IMR-90 (cell line): ENCODE results near the gene WDR11. TPM values are rescaled to one million over a fixed set of nuclear protein-coding genes. Genes with fewer than 3 reads are reported as not detected.

Experiments
- ATAC-seq: fragments of 200-7000 bp; cut with Tn5 transposase; 2 replicates; pipeline ENCODE4 v1.9.1; 2020; ENCODE audit warnings: low read depth, mild to moderate bottlenecking, moderate library complexity
- BruUV-seq: library from RNA; stranded (reverse); fragments of 400-500 nt; replicated peaks from 2 replicates; lab custom pipeline; 2021; lab: Mats Ljungman, UMichigan
- CTCF ChIA-PET: fragments of 300-600 bp; formaldehyde crosslinking; extraction: SDS; loops from one replicate; lab custom pipeline; 2021; ENCODE audit warnings: antibody characterized with exemption; lab: Yijun Ruan, JAX
- POLR2A ChIA-PET: fragments of 300-600 bp; sonication (Branson Sonifier 250); formaldehyde crosslinking; loops from one replicate; lab custom pipeline; 2022; ENCODE audit warnings: antibody characterized with exemption; ENCODE audit not compliant: unreplicated experiment; lab: Charles Lee
- DNase-seq: peaks from one replicate; pipeline ENCODE4 v3.0.0; 2013
- H2AFZ ChIP-seq: replicated peaks from 2 replicates; pipeline ENCODE3; 2013; ENCODE audit warnings: low read length, mild to moderate bottlenecking; ENCODE audit not compliant: poor library complexity
- H2AK5ac ChIP-seq: 2 replicates; pipeline ENCODE4 v1.6.1; 2013; ENCODE audit warnings: low read depth, low read length, inconsistent platforms
- H2AK9ac ChIP-seq: replicated peaks from 2 replicates; pipeline ENCODE3; 2013; ENCODE audit warnings: mild to moderate bottlenecking, low read depth, low read length, moderate library complexity; ENCODE audit not compliant: poor library complexity
- H2BK120ac ChIP-seq: 2 replicates; pipeline ENCODE4 v1.6.1; 2013; ENCODE audit warnings: low read depth, low read length, inconsistent platforms
- H2BK15ac ChIP-seq: 3 replicates; pipeline ENCODE4 v1.6.1; 2013; ENCODE audit warnings: low read depth, low read length, inconsistent platforms
- H2BK20ac ChIP-seq: 2 replicates; pipeline ENCODE4 v1.6.1; 2013; ENCODE audit warnings: low read depth, mild to moderate bottlenecking, inconsistent platforms, low read length, moderate library complexity
- H2BK5ac ChIP-seq: 2 replicates; pipeline ENCODE4 v1.6.1; 2013; ENCODE audit warnings: mild to moderate bottlenecking, low read depth, low read length, inconsistent platforms; ENCODE audit not compliant: poor library complexity, severe bottlenecking
- H3K14ac ChIP-seq: replicated peaks from 2 replicates; pipeline ENCODE4 v1.6.1; 2013; ENCODE audit warnings: low read depth, low read length, inconsistent platforms
- H3K18ac ChIP-seq: 2 replicates; pipeline ENCODE4 v1.6.1; 2013; ENCODE audit warnings: low read depth, low read length, control low read depth
- H3K23ac ChIP-seq: 2 replicates; pipeline ENCODE4 v1.6.1; 2013; ENCODE audit warnings: low read depth, low read length, inconsistent platforms
- H3K27ac ChIP-seq: 2 replicates; pipeline ENCODE4 v1.5.1; 2013; ENCODE audit warnings: mild to moderate bottlenecking, control low read depth, low read length; ENCODE audit not compliant: insufficient read depth
- H3K27me3 ChIP-seq: 2 replicates; pipeline ENCODE4 v1.6.1; 2013; ENCODE audit warnings: low read length; ENCODE audit not compliant: control insufficient read depth, insufficient read depth
- H3K36me3 ChIP-seq: 2 replicates; pipeline ENCODE4 v1.6.1; 2013; ENCODE audit warnings: low read length, mixed read lengths; ENCODE audit not compliant: control insufficient read depth, insufficient read depth
- H3K4ac ChIP-seq: 2 replicates; pipeline ENCODE4 v1.6.1; 2013; ENCODE audit warnings: low read depth, low read length, inconsistent platforms
- H3K4me1 ChIP-seq: 2 replicates; pipeline ENCODE4 v1.6.1; 2013; ENCODE audit warnings: low read length, mixed read lengths; ENCODE audit not compliant: control insufficient read depth, insufficient read depth
- H3K4me2 ChIP-seq: 2 replicates; pipeline ENCODE4 v1.6.1; 2013; ENCODE audit warnings: low read depth, mild to moderate bottlenecking, control low read depth, low read length, moderate library complexity
- H3K4me3 ChIP-seq: 2 replicates; pipeline ENCODE4 v1.5.1; 2013; ENCODE audit warnings: low read depth, mild to moderate bottlenecking, control low read depth, low read length, moderate library complexity; ENCODE audit not compliant: insufficient read depth
- H3K56ac ChIP-seq: 2 replicates; pipeline ENCODE4 v1.6.1; 2013; ENCODE audit warnings: low read length, inconsistent platforms; ENCODE audit not compliant: insufficient read depth; ENCODE audit errors: extremely low read depth
- H3K79me1 ChIP-seq, 2 experiments: 2 replicates each; pipeline ENCODE4 v1.6.1; 2013; ENCODE audit warnings: low read length in 2 of 2, inconsistent platforms in 1 of 2, low read depth in 1 of 2
- H3K9ac ChIP-seq: 2 replicates; pipeline ENCODE4 v1.6.1; 2013; ENCODE audit warnings: low read depth, low read length, control low read depth
- H3K9me1 ChIP-seq: 2 replicates; pipeline ENCODE4 v1.6.1; 2013; ENCODE audit warnings: low read length, inconsistent platforms; ENCODE audit not compliant: insufficient read depth
- H3K9me3 ChIP-seq: 2 replicates; pipeline ENCODE4 v1.6.1; 2013; ENCODE audit warnings: low read length; ENCODE audit not compliant: control insufficient read depth, insufficient read depth
- H4K20me1 ChIP-seq: 2 replicates; pipeline ENCODE4 v1.6.1; 2013; ENCODE audit warnings: low read length, inconsistent platforms; ENCODE audit not compliant: insufficient read depth
- H4K5ac ChIP-seq: 2 replicates; pipeline ENCODE4 v1.6.1; 2013; ENCODE audit warnings: mild to moderate bottlenecking, low read depth, low read length, control low read depth
- H4K8ac ChIP-seq, 2 experiments: 2 replicates each; pipeline ENCODE4 v1.6.1; 2013; ENCODE audit warnings: low read depth in 2 of 2, low read length in 2 of 2, control low read depth in 1 of 2, inconsistent platforms in 1 of 2
- H4K91ac ChIP-seq: 2 replicates; pipeline ENCODE4 v1.6.1; 2013; ENCODE audit warnings: low read depth, low read length, inconsistent platforms; ENCODE audit not compliant: insufficient read depth
- BHLHE40 ChIP-seq: fragments of 150-350 bp; IDR thresholded peaks from 2 replicates; pipeline ENCODE4 v1.6.1; 2016; ENCODE audit warnings: mild to moderate bottlenecking, low read depth, low read length
- MAFK ChIP-seq: IDR thresholded peaks from 2 replicates; pipeline ENCODE4 v1.6.1; 2012; ENCODE audit warnings: low read depth, low read length, improper control_type of control experiment
- MAZ ChIP-seq: IDR thresholded peaks from 2 replicates; pipeline ENCODE4 v1.6.1; 2012; ENCODE audit warnings: low read depth, mild to moderate bottlenecking, low read length, improper control_type of control experiment, moderate library complexity, borderline replicate concordance
- RAD21 ChIP-seq: IDR thresholded peaks from 2 replicates; pipeline ENCODE4 v1.6.1; 2012; ENCODE audit warnings: low read length, improper control_type of control experiment
- RCOR1 ChIP-seq: IDR thresholded peaks from 2 replicates; pipeline ENCODE4 v1.6.1; 2012; ENCODE audit warnings: mild to moderate bottlenecking, low read length, improper control_type of control experiment; ENCODE audit not compliant: insufficient replicate concordance
- RFX5 ChIP-seq: IDR thresholded peaks from 2 replicates; pipeline ENCODE4 v1.8.0; 2012; ENCODE audit warnings: low read depth, mild to moderate bottlenecking, low read length, moderate library complexity
- SMC3 ChIP-seq: fragments of 150-350 bp; IDR thresholded peaks from 2 replicates; pipeline ENCODE4 v1.6.1; 2016; ENCODE audit warnings: low read depth, mild to moderate bottlenecking, antibody characterized with exemption, low read length, moderate library complexity
- WGBS, 2 experiments: methylation state at CpG; one replicate each; pipeline versions ENCODE4 v1.1.5 to v1.1.7; 2013; ENCODE audit warnings: missing lambda C conversion rate in 2 of 2; ENCODE audit not compliant: insufficient read length in 1 of 2; ENCODE audit errors: extremely low coverage in 2 of 2; 5-methylcytosine and 5-hydroxymethylcytosine counted together
- dilution Hi-C: fragments of 300-500 bp; cut with HindIII; formaldehyde crosslinking; loops from one replicate; pipeline ENCODE4 v1.14.3; 2018; ENCODE audit warnings: low sequenced_read_pairs; ENCODE audit not compliant: unreplicated experiment
- in situ Hi-C: fragments of 300-500 bp; cut with MboI; formaldehyde crosslinking; loops from 3 replicates; pipeline ENCODE4 v1.14.3; 2019; ENCODE audit warnings: low sequenced_read_pairs, inconsistent platforms, mixed read lengths
- intact Hi-C: fragments of 100-400 bp; cut with micrococcal nuclease; formaldehyde crosslinking; loops from 2 replicates; pipeline ENCODE4 v1.10.0; 2022
- polyA plus RNA-seq, 3 experiments: library from polyadenylated mRNA; depleted of rRNA; stranded (reverse); fragments of >200 nt; gene quantifications; 2 replicates each; pipeline ENCODE4 v1.2.3, GENCODE V29; 2012; ENCODE audit warnings: low replicate concordance in 1 of 3
- total RNA-seq: library from RNA; depleted of rRNA; stranded (reverse); fragments of >200 nt; gene quantifications from 2 replicates; pipeline ENCODE4 v1.2.3, GENCODE V29; 2012
- TF ChIP-seq, protein P1 (sequence below): fragments of 150-350 bp; IDR thresholded peaks from 2 replicates; pipeline ENCODE4 v1.6.1; 2016; ENCODE audit warnings: low read depth, mild to moderate bottlenecking, low read length, moderate library complexity, borderline replicate concordance
- TF ChIP-seq, protein P2 (sequence below): conservative IDR thresholded peaks from 2 replicates; pipeline ENCODE4 v1.5.1; 2012; ENCODE audit warnings: mild to moderate bottlenecking, low read depth, low read length, improper control_type of control experiment

Gene WDR11
- total and polyA plus RNA-seq, 2 of the 4 experiments (the other 2 are of a cell fraction) = 31.6 to 62.6 TPM

DNA sequence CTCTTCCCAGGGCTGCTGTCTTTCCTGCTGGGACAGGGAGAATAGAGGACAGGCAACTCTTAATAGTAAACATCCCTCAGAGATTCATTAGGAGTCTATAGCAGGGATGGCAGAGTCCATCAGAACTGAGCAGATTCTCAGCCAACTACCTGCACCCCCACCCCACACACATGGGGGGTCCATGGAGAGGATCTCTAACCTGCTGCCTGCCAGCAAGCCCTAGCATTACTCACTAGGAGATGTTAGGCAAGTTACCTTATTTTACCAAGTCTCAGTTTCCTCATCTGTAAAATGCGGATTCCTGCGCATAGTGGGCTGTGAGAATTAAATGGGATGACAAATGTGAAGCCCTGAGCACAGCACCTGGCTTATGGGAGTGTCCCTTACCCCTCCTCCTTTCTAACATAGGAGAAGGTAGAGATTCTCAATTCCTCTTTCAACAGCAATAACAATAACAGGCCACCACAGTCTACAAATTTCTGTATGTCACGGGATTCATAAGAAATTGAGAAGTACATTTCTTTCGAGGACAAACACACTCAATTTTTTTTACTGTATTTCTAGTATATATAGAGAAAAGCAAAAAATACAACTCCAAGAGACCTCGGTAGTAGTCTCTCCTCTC lies 23.8 kb upstream of the WDR11 start:
- H3K4me3 ChIP-seq = no peak overlapping the region
- H3K9ac ChIP-seq = no peak overlapping the region
- no peaks in the 10 kb centered on the region for H3K36me3 ChIP-seq
- no peak overlapping the region for H2BK120ac ChIP-seq
- no peak overlapping the region for H2BK15ac ChIP-seq
- POLR2A ChIA-PET = no interaction called here
- no peak overlapping the region for H3K4ac ChIP-seq
- H4K8ac ChIP-seq = no peak overlapping the region
- no peaks in the 10 kb centered on the region for H3K9me3 ChIP-seq
- H3K4me2 ChIP-seq = no peak overlapping the region
- H2AK9ac ChIP-seq = no peak overlapping the region
- no peak overlapping the region for H4K91ac ChIP-seq
- no peak overlapping the region for H3K14ac ChIP-seq
- H3K4me1 ChIP-seq = no peaks in the 10 kb centered on the region
- WGBS, 2 experiments = no CpG with 5 or more reads among the region's 5 CpGs
- in situ Hi-C loops (no loop called here), dilution Hi-C loops (no loop called here), intact Hi-C loops (no loop called here)
- H3K9me1 ChIP-seq = no peaks in the 10 kb centered on the region
- CTCF ChIA-PET = no interaction called here
- no peaks in the 10 kb centered on the region for H4K20me1 ChIP-seq
- ATAC-seq (no peak), DNase-seq (no peak)
- no peak overlapping the region for H2BK20ac ChIP-seq
- no peak overlapping the region for H4K5ac ChIP-seq
- no peak overlapping the region for H2AK5ac ChIP-seq
- H3K23ac ChIP-seq = no peak overlapping the region
- no peaks in the 10 kb centered on the region for H3K27me3 ChIP-seq
- H3K27ac ChIP-seq = no peak overlapping the region
- H2AFZ ChIP-seq = no peak overlapping the region
- no peak overlapping the region for H3K18ac ChIP-seq
- H3K56ac ChIP-seq = no peak overlapping the region
- TF ChIP-seq RCOR1 (no peak), RAD21 (no peak), BHLHE40 (no peak), MAFK (no peak), SMC3 (no peak), RFX5 (no peak), MAZ (no peak)
- TF ChIP-seq, protein P1, sequence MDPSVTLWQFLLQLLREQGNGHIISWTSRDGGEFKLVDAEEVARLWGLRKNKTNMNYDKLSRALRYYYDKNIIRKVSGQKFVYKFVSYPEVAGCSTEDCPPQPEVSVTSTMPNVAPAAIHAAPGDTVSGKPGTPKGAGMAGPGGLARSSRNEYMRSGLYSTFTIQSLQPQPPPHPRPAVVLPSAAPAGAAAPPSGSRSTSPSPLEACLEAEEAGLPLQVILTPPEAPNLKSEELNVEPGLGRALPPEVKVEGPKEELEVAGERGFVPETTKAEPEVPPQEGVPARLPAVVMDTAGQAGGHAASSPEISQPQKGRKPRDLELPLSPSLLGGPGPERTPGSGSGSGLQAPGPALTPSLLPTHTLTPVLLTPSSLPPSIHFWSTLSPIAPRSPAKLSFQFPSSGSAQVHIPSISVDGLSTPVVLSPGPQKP = no peak
- TF ChIP-seq, protein P2, sequence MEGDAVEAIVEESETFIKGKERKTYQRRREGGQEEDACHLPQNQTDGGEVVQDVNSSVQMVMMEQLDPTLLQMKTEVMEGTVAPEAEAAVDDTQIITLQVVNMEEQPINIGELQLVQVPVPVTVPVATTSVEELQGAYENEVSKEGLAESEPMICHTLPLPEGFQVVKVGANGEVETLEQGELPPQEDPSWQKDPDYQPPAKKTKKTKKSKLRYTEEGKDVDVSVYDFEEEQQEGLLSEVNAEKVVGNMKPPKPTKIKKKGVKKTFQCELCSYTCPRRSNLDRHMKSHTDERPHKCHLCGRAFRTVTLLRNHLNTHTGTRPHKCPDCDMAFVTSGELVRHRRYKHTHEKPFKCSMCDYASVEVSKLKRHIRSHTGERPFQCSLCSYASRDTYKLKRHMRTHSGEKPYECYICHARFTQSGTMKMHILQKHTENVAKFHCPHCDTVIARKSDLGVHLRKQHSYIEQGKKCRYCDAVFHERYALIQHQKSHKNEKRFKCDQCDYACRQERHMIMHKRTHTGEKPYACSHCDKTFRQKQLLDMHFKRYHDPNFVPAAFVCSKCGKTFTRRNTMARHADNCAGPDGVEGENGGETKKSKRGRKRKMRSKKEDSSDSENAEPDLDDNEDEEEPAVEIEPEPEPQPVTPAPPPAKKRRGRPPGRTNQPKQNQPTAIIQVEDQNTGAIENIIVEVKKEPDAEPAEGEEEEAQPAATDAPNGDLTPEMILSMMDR = no peak
- BruUV-seq = no TSS peak
- no peak overlapping the region for H2BK5ac ChIP-seq
- no peaks in the 10 kb centered on the region for H3K79me1 ChIP-seq
